Measurements from ENCODE around the gene RAD1.

The RAD1 gene

GRCh38 chr5:34900652-34901051 is 14.7 kb downstream of the RAD1 start:
- TF ChIP-seq CTCF (IDR thresholded peaks at IDR 0.05; ENCODE audit: insufficient read depth, low read depth, low read length, missing control alignments), result no peak
- DNase-seq (ENCODE audit: low read depth), result no peak
- H3K4me3 ChIP-seq (ENCODE audit: low read length), result no peak overlapping the region

GRCh38 chr5:34899066-34899465 is 16.2 kb downstream of the RAD1 start:
- no peak overlapping the region for H3K4me3 ChIP-seq (ENCODE audit: low read length)
- no peak for TF ChIP-seq CTCF (IDR thresholded peaks at IDR 0.05; ENCODE audit: insufficient read depth, low read depth, low read length, missing control alignments)
- DNase-seq (ENCODE audit: low read depth), result peak; percentile 71

- TF ChIP-seq CTCF (IDR thresholded peaks at IDR 0.05; ENCODE audit: insufficient read depth, low read depth, low read length, missing control alignments), result peak; percentile 91
- H3K4me3 ChIP-seq (ENCODE audit: low read length), result no peak overlapping the region
- DNase-seq (ENCODE audit: low read depth), result peak; percentile 78
These were observed 16.9 kb downstream of the RAD1 start for GRCh38 chr5:34898258-34898895.

- TF ChIP-seq CTCF (IDR thresholded peaks at IDR 0.05; ENCODE audit: insufficient read depth, low read depth, low read length, missing control alignments), result no peak
- H3K4me3 ChIP-seq (ENCODE audit: low read length), result no peak overlapping the region
- peak; percentile 9 for DNase-seq (ENCODE audit: low read depth)
These were observed 17.7 kb downstream of the RAD1 start for GRCh38 chr5:34897646-34898045.

- no peak overlapping the region for H3K4me3 ChIP-seq (ENCODE audit: low read length)
- TF ChIP-seq CTCF (IDR thresholded peaks at IDR 0.05; ENCODE audit: insufficient read depth, low read depth, low read length, missing control alignments), result no peak
- no peak for DNase-seq (ENCODE audit: low read depth)
These were observed 19.5 kb downstream of the RAD1 start for GRCh38 chr5:34895641-34896419.

- TF ChIP-seq CTCF (IDR thresholded peaks at IDR 0.05; ENCODE audit: insufficient read depth, low read depth, low read length, missing control alignments), result no peak
- H3K4me3 ChIP-seq (ENCODE audit: low read length), result no peak overlapping the region
- no peak for DNase-seq (ENCODE audit: low read depth)
These were observed 20.6 kb downstream of the RAD1 start for GRCh38 chr5:34894716-34895115.

All from epithelial cell of esophagus (primary cell).